ENCODE measurements around the gene KRTAP9-8.

The KRTAP9-8 gene

DNA sequence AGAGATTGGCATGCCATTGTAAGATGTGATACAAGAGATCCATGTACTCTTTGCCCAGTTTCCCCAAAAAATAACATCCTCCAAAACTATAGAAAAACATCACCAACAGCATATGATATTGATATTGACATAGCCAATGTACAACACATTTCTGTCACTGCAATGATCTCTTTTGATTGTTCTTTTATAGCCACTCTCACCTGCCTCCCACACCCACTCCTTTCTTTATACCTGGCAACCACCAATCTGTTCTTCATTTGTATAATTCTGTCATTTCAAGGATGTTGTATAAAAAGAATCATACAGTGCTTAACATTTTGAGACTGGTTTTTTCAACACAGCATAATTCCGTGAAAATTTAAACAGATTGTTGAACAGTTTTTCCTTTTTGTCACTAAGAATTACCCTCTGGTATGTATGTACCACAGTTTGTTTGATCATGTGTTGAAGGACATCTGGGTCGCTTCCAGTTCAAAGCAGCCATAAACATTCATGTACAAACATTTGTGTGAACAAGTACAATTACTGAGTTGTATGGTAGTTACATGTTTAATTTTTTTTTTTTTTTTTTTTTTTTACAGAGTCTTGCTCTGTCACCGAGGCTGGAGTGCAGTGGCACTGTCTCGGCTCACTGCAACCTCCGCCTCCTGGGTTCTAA lies 38.2 kb upstream of the KRTAP9-8 start:
- no peak for ATAC-seq
- no peak for TF ChIP-seq ZNF565 (CRISPR knock-in tag; conservative IDR thresholded peaks at IDR 0.05; ENCODE audit: low read depth)
- no peak for TF ChIP-seq ARNTL (CRISPR knock-in tag; IDR thresholded peaks at IDR 0.05; ENCODE audit: borderline replicate concordance, low read depth)
- TF ChIP-seq ZNF8 (CRISPR knock-in tag; IDR thresholded peaks at IDR 0.05), result no peak

DNA sequence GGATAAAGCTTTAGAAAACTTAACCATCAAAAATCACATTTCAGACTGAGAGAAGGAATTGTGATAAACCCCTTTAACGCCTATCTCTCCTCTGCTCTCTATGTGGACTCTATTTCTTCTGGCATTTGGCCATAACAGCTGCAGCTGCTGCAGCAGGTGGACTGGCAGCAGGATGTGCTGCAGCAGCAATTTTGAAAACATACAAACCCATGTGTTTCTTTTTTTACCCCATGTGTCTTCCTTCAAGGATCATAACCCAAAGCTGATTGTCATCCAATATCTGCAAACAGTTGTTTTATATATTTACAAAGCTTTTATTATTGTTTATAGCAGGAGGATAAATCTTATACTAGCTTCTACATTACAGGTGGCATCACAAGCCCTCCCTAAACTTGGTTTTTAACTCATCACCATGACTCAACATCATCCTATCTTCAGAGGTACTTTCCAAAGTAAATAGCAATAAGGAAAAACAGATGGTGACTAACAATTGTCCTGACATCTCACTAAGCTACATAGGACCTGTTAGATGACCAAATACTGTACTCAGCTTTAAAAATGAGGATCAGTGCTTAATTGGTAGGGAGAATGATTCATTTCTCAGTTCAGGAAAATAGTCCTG lies 25.8 kb upstream of the KRTAP9-8 start:
- no peak for ATAC-seq
- TF ChIP-seq, protein P1, sequence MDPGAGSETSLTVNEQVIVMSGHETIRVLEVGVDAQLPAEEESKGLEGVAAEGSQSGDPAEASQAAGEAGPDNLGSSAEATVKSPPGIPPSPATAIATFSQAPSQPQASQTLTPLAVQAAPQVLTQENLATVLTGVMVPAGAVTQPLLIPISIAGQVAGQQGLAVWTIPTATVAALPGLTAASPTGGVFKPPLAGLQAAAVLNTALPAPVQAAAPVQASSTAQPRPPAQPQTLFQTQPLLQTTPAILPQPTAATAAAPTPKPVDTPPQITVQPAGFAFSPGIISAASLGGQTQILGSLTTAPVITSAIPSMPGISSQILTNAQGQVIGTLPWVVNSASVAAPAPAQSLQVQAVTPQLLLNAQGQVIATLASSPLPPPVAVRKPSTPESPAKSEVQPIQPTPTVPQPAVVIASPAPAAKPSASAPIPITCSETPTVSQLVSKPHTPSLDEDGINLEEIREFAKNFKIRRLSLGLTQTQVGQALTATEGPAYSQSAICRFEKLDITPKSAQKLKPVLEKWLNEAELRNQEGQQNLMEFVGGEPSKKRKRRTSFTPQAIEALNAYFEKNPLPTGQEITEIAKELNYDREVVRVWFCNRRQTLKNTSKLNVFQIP (CRISPR knock-in tag; IDR thresholded peaks at IDR 0.05; ENCODE audit: borderline replicate concordance, low read depth), result no peak
- TF ChIP-seq TOX (CRISPR knock-in tag; IDR thresholded peaks at IDR 0.05; ENCODE audit: borderline replicate concordance) (no peak), GLIS3 (CRISPR knock-in tag; IDR thresholded peaks at IDR 0.05) (no peak), ZNF70 (CRISPR knock-in tag; IDR thresholded peaks at IDR 0.05) (no peak), OSR1 (CRISPR knock-in tag; IDR thresholded peaks at IDR 0.05) (no peak), ZNF565 (CRISPR knock-in tag; conservative IDR thresholded peaks at IDR 0.05; ENCODE audit: low read depth) (no peak), ZFP30 (CRISPR knock-in tag; IDR thresholded peaks at IDR 0.05) (no peak), ESRRG (CRISPR knock-in tag; IDR thresholded peaks at IDR 0.05) (no peak), ARNTL (CRISPR knock-in tag; IDR thresholded peaks at IDR 0.05; ENCODE audit: borderline replicate concordance, low read depth) (no peak), TCF4 (CRISPR knock-in tag; IDR thresholded peaks at IDR 0.05; ENCODE audit: borderline replicate concordance) (no peak), ZC3H10 (CRISPR knock-in tag; IDR thresholded peaks at IDR 0.05) (no peak), BACH2 (CRISPR knock-in tag; IDR thresholded peaks at IDR 0.05; ENCODE audit: borderline replicate concordance) (no peak), ISL1 (CRISPR knock-in tag; IDR thresholded peaks at IDR 0.05) (no peak), PPARA (CRISPR knock-in tag; IDR thresholded peaks at IDR 0.05; ENCODE audit: borderline replicate concordance) (no peak), ZNF8 (CRISPR knock-in tag; IDR thresholded peaks at IDR 0.05) (no peak), RARB (CRISPR knock-in tag; IDR thresholded peaks at IDR 0.05) (no peak), ZFP3 (CRISPR knock-in tag; IDR thresholded peaks at IDR 0.05) (no peak)
- TF ChIP-seq, protein P2, sequence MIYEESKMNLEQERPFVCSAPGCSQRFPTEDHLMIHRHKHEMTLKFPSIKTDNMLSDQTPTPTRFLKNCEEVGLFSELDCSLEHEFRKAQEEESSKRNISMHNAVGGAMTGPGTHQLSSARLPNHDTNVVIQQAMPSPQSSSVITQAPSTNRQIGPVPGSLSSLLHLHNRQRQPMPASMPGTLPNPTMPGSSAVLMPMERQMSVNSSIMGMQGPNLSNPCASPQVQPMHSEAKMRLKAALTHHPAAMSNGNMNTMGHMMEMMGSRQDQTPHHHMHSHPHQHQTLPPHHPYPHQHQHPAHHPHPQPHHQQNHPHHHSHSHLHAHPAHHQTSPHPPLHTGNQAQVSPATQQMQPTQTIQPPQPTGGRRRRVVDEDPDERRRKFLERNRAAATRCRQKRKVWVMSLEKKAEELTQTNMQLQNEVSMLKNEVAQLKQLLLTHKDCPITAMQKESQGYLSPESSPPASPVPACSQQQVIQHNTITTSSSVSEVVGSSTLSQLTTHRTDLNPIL (CRISPR knock-in tag; IDR thresholded peaks at IDR 0.05; ENCODE audit: low read depth), result no peak
- TF ChIP-seq, protein P3, sequence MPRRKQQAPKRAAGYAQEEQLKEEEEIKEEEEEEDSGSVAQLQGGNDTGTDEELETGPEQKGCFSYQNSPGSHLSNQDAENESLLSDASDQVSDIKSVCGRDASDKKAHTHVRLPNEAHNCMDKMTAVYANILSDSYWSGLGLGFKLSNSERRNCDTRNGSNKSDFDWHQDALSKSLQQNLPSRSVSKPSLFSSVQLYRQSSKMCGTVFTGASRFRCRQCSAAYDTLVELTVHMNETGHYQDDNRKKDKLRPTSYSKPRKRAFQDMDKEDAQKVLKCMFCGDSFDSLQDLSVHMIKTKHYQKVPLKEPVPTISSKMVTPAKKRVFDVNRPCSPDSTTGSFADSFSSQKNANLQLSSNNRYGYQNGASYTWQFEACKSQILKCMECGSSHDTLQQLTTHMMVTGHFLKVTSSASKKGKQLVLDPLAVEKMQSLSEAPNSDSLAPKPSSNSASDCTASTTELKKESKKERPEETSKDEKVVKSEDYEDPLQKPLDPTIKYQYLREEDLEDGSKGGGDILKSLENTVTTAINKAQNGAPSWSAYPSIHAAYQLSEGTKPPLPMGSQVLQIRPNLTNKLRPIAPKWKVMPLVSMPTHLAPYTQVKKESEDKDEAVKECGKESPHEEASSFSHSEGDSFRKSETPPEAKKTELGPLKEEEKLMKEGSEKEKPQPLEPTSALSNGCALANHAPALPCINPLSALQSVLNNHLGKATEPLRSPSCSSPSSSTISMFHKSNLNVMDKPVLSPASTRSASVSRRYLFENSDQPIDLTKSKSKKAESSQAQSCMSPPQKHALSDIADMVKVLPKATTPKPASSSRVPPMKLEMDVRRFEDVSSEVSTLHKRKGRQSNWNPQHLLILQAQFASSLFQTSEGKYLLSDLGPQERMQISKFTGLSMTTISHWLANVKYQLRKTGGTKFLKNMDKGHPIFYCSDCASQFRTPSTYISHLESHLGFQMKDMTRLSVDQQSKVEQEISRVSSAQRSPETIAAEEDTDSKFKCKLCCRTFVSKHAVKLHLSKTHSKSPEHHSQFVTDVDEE (CRISPR knock-in tag; IDR thresholded peaks at IDR 0.05), result no peak
- TF ChIP-seq, protein P4, sequence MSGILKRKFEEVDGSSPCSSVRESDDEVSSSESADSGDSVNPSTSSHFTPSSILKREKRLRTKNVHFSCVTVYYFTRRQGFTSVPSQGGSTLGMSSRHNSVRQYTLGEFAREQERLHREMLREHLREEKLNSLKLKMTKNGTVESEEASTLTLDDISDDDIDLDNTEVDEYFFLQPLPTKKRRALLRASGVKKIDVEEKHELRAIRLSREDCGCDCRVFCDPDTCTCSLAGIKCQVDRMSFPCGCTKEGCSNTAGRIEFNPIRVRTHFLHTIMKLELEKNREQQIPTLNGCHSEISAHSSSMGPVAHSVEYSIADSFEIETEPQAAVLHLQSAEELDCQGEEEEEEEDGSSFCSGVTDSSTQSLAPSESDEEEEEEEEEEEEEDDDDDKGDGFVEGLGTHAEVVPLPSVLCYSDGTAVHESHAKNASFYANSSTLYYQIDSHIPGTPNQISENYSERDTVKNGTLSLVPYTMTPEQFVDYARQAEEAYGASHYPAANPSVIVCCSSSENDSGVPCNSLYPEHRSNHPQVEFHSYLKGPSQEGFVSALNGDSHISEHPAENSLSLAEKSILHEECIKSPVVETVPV (CRISPR knock-in tag; IDR thresholded peaks at IDR 0.05), result no peak

DNA sequence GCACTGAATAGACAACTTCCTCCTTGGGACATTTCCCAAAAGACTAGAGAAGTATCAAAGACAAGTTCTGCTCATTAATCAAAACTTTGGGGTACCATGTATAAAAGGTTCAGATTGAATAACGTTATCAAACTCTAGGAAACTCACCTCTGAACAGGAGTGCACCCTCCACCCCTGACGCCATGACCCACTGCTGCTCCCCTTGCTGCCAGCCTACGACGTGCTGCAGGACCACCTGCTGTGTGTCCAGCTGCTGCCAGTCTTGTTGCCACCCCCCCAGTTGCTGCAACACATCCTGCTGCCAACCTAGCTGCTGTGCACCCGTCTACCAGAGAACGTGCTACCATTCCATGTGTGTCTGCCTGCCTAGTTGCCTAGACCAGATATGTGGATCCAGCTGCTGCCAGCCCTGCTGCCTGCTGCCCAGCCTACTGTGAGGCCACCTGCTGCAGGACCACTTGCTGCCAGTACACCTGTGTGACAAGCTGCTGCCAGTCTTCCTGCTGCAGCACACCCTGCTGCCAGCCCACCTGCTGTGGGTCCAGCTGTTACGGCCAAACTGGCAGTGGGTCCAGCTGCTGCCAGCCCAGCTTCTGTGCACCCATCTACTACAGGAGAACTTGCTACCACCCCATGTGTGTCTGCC lies 25.2 kb upstream of the KRTAP9-8 start:
- no peak for ATAC-seq
- TF ChIP-seq PPARA (CRISPR knock-in tag; IDR thresholded peaks at IDR 0.05; ENCODE audit: borderline replicate concordance) (no peak), ARNTL (CRISPR knock-in tag; IDR thresholded peaks at IDR 0.05; ENCODE audit: borderline replicate concordance, low read depth) (no peak), TOX (CRISPR knock-in tag; IDR thresholded peaks at IDR 0.05; ENCODE audit: borderline replicate concordance) (no peak), GLIS3 (CRISPR knock-in tag; IDR thresholded peaks at IDR 0.05) (no peak), ESRRG (CRISPR knock-in tag; IDR thresholded peaks at IDR 0.05) (no peak), SNAI2 (CRISPR knock-in tag; IDR thresholded peaks at IDR 0.05) (no peak), ZFP30 (CRISPR knock-in tag; IDR thresholded peaks at IDR 0.05) (no peak), ZC3H10 (CRISPR knock-in tag; IDR thresholded peaks at IDR 0.05) (no peak), ZNF70 (CRISPR knock-in tag; IDR thresholded peaks at IDR 0.05) (no peak), ZNF8 (CRISPR knock-in tag; IDR thresholded peaks at IDR 0.05) (no peak), BACH2 (CRISPR knock-in tag; IDR thresholded peaks at IDR 0.05; ENCODE audit: borderline replicate concordance) (no peak), ZNF565 (CRISPR knock-in tag; conservative IDR thresholded peaks at IDR 0.05; ENCODE audit: low read depth) (no peak), ISL1 (CRISPR knock-in tag; IDR thresholded peaks at IDR 0.05) (no peak)
- TF ChIP-seq, protein P3 (CRISPR knock-in tag; IDR thresholded peaks at IDR 0.05), result no peak
- TF ChIP-seq, protein P1 (CRISPR knock-in tag; IDR thresholded peaks at IDR 0.05; ENCODE audit: borderline replicate concordance, low read depth), result no peak
